Epithelial cell of esophagus (primary cell): ENCODE data around the gene KCNQ2.

ENCODE experiments used
- DNase-seq: peaks from one replicate; pipeline ENCODE4 v3.0.0; 2010; ENCODE audit warnings: low read depth
- H3K4me3 ChIP-seq: 2 replicates; pipeline ENCODE4 v1.5.1; 2011; ENCODE audit warnings: mild to moderate bottlenecking, low read length, control low read depth
- CTCF ChIP-seq: IDR thresholded peaks from 2 replicates; pipeline ENCODE4 v1.5.1; 2011; ENCODE audit warnings: low read depth, mild to moderate bottlenecking, low read length, control low read depth, inconsistent platforms; ENCODE audit not compliant: insufficient read depth; ENCODE audit errors: missing control alignments

The KCNQ2 gene

GRCh38 chr20:63351811-63352591 is 120.5 kb downstream of the KCNQ2 start:
- DNase-seq, result no peak
- TF ChIP-seq CTCF, result no peak
- no peak overlapping the region for H3K4me3 ChIP-seq

- no peak for DNase-seq
- no peak for TF ChIP-seq CTCF
- no peak overlapping the region for H3K4me3 ChIP-seq
Measured at GRCh38 chr20:63351326-63351700, 121.1 kb downstream of the KCNQ2 start.

- no peak for TF ChIP-seq CTCF
- no peak for DNase-seq
- no peak overlapping the region for H3K4me3 ChIP-seq
Measured at GRCh38 chr20:63350597-63351325, 121.7 kb downstream of the KCNQ2 start.
